ENCODE results near the gene DCLK2.

The DCLK2 gene

GRCh38 chr4:150123087-150123486, 44.8 kb downstream of the DCLK2 start:
- no peak for DNase-seq

GRCh38 chr4:150123796-150124677, 45.8 kb downstream of the DCLK2 start:
- no peak for DNase-seq

GRCh38 chr4:150126201-150126863, 48.1 kb downstream of the DCLK2 start:
- no peak for DNase-seq

GRCh38 chr4:150126864-150127203, 48.6 kb downstream of the DCLK2 start:
- DNase-seq, result no peak

GRCh38 chr4:150127757-150128156, 49.5 kb downstream of the DCLK2 start:
- no peak for DNase-seq

- no peak for DNase-seq
Measured at GRCh38 chr4:150130933-150131332, 52.7 kb downstream of the DCLK2 start.

GRCh38 chr4:150131581-150132228, 53.5 kb downstream of the DCLK2 start:
- DNase-seq, result no peak

- no peak for DNase-seq
Measured at GRCh38 chr4:150133605-150134004, 55.4 kb downstream of the DCLK2 start.

- DNase-seq, result no peak
Measured at GRCh38 chr4:150135134-150135772, 57.0 kb downstream of the DCLK2 start.

GRCh38 chr4:150136036-150136435, 57.8 kb downstream of the DCLK2 start:
- no peak for DNase-seq

GRCh38 chr4:150136481-150136880, 58.2 kb downstream of the DCLK2 start:
- DNase-seq, result no peak

- DNase-seq, result no peak
Measured at GRCh38 chr4:150139297-150139865, 61.1 kb downstream of the DCLK2 start.

GRCh38 chr4:150140774-150141400, 62.6 kb downstream of the DCLK2 start:
- no peak for DNase-seq

- DNase-seq, result no peak
Measured at GRCh38 chr4:150141756-150142155, 63.5 kb downstream of the DCLK2 start.

- no peak for DNase-seq
Measured at GRCh38 chr4:150142831-150143230, 64.6 kb downstream of the DCLK2 start.

GRCh38 chr4:150145090-150145945, 67.1 kb downstream of the DCLK2 start:
- no peak for DNase-seq

- DNase-seq, result no peak
Measured at GRCh38 chr4:150145946-150146340, 67.7 kb downstream of the DCLK2 start.

- no peak for DNase-seq
Measured at GRCh38 chr4:150149381-150149780, 71.1 kb downstream of the DCLK2 start.

GRCh38 chr4:150150629-150151062, 72.4 kb downstream of the DCLK2 start:
- no peak for DNase-seq

GRCh38 chr4:150152766-150153165, 74.5 kb downstream of the DCLK2 start:
- no peak for DNase-seq

- no peak for DNase-seq
Measured at GRCh38 chr4:150155391-150155790, 77.1 kb downstream of the DCLK2 start.

- no peak for DNase-seq
Measured at GRCh38 chr4:150156543-150156942, 78.3 kb downstream of the DCLK2 start.
